ENCODE data around the gene CENPM. TPM values are rescaled to one million over a fixed set of nuclear protein-coding genes. Genes with fewer than 3 reads are reported as not detected.

Gene CENPM, protein sequence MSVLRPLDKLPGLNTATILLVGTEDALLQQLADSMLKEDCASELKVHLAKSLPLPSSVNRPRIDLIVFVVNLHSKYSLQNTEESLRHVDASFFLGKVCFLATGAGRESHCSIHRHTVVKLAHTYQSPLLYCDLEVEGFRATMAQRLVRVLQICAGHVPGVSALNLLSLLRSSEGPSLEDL
- total RNA-seq: 50.5 and 53.5 TPM in 2 replicates

DNA sequence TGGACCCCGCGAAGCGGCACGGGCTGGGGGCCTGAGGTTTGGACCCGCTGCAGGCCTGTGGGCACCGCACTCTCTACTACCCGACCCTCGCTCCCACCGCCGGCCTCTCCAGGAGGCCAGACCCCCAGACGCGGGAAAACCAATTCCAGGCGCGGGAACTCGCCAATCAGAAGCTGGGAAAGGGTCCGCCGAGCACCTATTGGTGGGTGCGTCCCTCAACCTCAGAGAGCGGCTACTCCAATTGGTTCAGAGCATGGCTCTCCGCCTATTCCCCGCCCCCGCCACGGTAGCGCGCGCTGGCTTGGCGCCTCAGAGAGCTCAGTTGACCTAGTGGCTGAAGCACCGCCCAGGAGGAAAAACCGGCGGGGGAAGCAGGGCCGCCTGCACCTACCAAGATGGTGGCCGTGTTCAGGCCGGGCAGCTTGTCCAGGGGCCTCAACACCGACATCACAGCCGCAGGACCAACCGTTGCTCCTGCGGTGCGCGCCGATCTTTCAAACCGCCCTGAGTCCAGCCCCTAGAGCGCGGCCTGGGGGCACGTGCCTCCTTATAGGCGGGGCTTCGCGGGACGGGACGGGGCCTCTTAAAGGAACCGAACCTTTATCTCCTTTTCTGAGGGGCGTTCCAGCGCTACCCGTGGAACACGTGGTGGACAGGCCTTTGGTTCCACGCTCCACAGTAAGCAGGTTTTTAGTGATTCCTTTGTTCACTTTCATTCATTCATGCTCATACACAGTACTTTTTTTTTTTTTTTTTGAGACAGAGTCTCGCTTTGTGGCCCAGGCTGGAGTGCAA, at the start of gene CENPM:
Gene CENPM, minus strand, starts transcription at position 524 of the 795 bp plus-strand sequence. Its CDS starts 76 bp downstream, at position 448.
- intact Hi-C loops (cut with micrococcal nuclease): loop anchor here (1.0 to 10.0 kb wide), 9 partner anchors 10 to 661 kb away; partner anchors contain the start of genes NAGA, NDUFA6, POLR3H and RANGAP1

DNA sequence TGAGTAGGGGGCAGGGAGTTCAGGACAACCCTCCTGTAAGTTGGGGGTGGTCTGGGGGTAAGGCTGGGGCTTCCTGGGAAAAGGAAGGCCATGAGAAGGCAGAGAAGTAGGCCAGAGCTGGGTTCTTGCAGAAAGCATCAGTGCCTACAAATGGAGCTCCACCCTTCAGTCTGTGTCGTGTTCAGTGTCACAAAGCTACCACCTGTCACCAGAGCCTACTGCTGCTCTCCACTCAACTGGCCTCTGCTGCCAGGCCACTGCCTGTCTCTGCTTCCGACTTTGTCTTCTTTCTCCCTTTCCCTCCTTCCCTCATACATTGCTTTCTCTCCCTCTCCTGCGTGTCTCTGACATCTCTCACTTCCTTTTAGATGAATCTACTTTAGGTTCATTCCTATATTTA, 48.3 kb upstream of the CENPM start:
- intact Hi-C loops (cut with micrococcal nuclease): loop anchor here (5.0 kb wide), 2 partner anchors 708 to 1192 kb away; partner anchors contain the start of genes RANGAP1 and TTLL12

DNA sequence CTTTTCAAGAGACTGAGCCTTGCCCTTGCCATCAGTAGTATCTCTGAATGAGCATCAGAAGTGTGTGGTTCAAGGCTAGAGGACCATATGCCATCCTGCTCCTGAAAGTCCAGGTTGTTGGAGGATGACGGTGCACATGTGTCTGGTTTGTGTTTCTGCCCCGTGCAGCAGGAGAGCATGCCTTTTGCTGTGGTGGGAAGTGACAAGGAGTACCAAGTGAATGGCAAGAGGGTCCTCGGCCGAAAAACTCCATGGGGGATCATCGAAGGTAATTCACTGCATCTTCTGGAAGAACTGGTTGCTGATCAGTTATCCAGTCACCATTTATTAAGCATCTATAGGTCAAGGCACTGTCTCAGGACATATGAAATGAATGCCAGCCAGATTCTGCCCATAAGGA, 45.5 kb upstream of the CENPM start:
- intact Hi-C loops (cut with micrococcal nuclease): no loop called here

DNA sequence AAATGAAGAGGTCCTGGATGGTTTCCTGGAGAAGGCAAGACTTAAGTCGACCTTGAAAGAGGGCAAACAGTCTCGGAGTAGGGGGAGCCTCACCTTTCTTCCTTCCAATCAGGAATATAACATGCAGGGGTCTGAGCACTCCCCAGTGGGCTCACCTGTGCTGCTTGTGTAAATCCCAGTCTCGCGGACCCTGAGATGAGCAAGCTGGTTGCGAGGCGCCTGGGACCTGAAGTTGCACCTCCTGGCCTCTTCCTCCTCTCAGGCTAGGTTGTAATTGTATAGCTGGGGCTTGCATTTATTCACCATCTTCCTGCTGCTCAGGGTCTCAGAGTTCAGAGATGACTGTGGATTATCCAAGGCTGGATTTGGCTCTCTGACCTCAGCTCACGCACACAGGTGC, 44.2 kb upstream of the CENPM start:
- intact Hi-C loops (cut with micrococcal nuclease): no loop called here

DNA sequence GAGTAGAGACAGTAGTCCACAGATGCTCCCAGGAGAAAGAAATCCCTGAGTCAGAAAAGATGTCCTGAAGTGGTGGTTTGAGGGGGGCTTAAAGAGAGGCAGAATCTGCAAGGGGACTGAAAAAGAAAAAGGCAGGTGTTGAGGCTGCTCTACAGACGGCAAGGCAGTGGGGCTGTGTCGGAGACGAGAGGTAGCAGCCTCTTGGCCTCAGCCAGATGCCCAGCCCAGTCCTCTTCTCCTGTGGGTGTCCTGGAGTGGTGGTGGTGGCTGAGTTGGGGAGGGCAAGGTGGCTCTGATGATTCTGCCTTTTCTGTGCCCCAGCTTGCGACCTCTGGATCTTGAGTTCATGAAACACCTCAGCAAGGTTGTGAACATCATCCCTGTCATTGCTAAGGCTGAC, 42.3 kb upstream of the CENPM start:
- intact Hi-C loops (cut with micrococcal nuclease): no loop called here

DNA sequence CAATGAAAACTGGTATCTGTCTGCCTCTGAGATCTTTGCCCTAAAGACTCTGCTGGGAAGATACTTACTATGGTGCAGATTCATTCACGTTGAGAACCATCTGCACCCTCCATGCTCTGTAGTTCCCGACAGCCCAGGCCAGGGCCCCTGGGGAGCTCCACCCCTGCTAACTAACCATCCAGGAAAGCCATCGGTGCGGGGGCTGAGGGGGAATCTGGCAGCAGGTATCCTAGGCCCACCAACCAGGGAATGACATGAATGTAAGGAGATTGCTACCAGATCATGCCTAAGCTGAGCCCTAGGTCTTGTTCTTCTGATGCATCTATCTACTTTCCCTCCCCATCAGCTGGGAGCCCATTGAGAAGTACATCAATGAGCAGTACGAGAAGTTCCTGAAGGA, 40.3 kb upstream of the CENPM start:
- intact Hi-C loops (cut with micrococcal nuclease): no loop called here

DNA sequence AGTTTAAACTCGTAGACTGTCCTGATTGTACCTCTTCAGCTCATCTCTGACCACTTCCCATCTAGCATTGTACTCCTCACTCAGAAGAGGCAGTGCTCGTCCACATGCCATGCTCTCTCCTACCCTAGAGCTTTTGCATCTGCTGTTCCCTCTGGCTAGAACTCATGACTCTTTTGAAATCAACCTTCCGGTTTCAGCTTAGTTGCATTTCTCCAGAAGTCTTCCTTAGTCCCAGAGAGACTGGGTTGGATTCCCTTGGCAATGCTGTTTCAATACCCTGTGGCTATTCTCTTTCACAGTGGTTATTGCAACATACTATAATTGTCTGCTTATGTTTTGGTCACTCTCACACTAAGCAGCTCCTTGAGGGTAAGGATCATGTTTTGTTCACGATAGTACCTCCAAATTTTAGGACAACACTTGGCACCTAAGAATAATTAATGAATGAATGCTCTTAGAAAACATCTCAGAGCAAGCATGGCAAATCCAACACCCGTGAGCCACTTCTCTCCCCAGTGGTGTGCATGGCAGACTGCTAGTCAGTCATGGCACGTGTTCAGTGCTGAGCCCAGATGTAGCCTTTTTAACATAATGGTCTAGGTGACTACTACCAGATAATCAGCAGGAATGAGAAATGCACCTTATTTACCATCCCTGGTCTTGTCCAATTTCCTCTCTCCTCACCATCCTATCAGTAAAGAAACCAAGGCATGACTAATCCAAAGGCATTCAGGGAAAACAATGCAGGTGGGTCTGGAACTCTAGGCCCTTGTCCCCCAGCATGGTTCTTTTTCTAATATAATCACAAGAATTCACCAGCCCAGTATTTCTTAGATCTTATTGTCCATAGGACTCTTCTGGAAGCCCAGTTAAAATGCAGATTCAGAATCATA, 36.8 kb upstream of the CENPM start:
- intact Hi-C loops (cut with micrococcal nuclease): no loop called here

DNA sequence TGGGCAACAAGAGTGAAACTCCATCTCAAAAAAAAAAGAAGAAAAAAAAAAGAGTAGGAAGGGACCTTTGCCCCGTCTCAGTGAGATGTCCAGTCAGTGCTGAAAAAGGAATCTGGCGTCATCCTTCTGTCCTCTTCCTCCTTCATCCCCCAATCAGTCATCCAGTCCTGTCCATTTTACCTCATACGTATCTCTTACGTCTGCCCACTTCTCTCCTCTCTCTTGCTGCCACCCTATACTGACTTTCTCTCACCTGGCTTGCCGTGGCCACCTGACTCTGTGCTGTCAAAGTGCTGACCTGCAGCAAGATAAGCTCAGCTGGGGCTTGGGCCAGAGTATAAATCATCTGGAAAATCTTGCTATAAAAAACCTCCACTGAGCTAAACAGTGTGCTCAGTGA, 35.9 kb upstream of the CENPM start:
- intact Hi-C loops (cut with micrococcal nuclease): no loop called here

DNA sequence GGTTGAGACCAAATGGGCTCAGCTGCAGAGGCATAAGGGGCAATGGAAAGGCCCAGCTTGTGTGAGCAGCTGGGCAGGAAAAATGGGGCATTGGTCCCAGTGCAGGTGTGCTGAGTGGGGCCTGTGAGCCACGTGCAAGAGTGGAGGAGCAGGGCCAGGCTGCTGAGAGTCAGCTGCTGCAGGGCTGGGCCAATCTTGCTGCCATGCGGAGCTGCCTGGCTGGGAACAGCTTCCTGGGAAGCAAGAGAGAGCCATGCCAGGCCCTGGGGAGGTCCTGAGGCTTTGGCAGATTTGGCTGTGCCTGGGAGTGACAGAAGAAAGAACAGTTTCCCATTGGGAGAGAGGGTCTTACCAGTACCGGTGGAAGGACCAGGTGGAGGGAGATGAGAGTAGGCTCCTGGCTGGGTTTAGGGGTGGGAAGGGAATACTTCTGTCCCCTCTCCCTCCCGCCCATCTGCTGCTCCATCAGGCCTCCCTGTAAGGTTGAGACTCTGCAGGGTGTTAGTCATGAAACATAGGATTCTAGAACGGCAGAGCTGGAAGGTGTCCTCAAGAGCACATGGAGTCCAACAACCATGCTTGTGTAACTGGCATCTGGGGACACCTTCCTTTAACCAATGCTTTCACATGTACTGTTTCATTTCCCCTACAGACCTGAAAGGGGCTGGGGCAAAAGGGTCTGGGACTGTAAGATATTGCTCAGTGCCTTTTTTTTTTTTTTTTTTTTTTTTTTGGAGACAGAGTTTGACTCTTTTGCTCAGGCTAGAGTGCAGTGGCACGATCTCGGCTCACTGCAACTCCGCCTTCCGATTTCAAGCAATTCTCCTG, 32.7 kb upstream of the CENPM start:
- intact Hi-C loops (cut with micrococcal nuclease): no loop called here

DNA sequence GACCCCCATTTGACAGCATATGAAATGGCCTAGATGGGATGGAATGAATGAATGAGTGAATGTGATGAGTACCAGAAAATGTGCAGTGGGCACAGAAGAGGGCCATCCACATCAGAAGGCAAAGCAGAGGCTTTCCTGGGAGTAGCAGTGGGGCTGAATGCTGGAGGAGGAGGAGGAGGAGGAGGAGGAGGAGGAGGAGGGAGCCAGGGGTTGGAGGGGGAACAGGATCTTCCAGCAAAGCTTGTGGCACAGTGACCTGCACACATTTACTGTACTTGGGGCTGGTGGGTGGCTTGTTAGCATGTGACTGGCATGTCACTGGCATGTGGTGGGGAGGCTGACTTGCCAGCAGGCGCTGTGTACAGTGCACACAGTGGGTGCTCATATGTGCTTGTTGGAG, 31.8 kb upstream of the CENPM start:
- intact Hi-C loops (cut with micrococcal nuclease): no loop called here

DNA sequence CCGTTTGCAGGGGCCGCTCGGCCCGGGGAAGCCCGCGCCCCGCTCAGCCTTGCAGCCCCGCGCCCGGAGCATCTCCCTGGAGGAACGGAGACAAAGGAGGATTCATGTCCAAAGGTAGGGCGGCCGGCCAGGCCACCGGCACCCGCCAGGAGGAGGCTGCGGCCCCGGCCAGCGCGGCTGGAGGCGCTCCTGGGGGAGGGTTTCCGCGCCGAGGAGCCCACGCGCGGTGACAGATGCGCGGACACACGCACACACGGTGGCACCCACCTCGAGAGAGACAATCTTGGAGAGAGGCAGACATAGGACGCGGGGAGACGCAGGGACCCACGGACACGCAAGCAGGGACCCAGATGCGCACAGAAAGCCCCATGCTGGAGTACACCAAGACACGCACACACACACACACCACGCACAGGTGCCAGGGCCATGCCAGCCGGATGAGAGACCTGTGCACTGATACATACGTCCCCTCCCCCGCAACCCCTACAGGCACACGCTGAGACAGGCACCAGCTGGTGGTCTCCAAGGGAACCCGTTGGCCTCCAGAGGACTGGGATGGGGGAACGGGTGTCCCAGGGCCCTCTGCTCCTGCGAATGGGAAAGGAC, 30.1 kb upstream of the CENPM start:
- intact Hi-C loops (cut with micrococcal nuclease): no loop called here

DNA sequence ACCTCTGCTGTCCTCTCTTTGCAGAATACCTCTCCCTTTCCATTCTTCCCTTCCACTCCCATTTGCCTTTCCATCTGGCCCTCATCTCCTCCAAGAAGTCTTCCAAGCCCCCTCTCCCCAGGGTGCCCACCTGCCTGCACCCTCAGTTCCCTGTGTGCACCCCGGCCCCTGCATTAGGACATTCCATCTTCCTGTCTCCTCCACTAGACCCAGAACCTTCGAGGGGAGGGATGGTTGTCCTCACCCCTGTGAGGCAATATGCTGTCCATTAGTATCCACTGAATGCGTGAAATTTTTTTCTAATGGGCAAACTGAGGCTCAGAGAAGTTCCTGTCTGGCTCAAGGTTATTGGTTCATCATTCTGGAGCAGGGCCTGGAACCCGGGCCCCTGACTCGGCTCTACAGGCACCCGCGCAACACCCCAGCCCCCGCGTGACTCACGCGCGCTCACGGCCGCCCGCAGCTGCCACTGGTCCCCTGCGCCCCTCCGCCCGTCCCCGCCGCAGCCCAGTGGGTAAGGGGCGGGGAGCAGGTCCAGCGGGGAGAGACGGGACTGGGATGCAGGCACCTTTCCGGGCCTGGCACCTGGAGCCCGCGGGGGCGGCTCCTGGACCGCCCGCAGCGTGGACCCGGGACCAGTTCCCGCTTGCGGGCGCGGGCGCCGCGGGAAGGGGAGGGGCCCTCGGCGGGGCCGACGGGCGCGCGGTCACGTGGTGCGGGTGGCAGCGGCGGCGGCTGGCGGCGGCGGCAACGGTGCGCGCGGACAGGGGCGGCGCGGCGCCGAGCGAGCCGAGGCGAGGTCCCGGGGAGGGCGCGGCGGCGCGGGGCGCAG, 29.3 kb upstream of the CENPM start:
- intact Hi-C loops (cut with micrococcal nuclease): no loop called here

DNA sequence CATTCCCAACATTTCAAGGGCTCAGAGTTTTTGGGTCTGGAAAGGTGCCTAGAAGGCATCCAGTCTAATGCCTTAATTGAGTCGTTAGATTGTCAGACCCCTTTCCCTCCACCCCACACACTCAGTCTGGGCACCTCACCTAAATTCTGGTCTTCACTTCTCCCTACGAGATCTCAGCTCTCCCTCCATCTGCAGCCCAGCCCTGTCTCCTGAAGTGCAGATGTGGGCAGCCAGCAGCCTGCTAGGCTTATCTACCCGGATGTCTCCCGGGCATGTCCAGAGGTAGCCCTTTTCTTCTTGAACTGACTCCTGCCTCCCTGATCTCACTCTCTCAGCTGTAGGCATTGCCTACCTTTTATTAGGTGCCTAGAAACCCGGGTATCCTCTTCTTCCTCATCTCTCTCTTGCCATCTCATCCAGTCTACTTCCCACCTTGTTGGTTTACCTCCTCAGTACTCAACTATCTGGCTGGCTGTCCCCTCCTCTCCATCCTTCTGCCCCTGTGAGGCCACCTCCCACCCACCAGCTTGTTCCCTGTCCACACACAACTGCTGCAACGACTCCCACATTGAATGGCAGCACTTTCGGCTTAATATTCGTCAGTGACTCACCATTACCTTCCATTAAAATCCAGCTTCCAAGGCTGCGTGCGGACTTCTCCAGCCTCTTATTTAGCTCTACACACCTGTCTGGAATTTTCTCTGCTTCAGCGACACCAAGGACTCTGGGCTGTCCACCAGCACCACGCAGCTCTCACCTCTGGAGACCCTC, 28.5 kb upstream of the CENPM start:
- intact Hi-C loops (cut with micrococcal nuclease): no loop called here

DNA sequence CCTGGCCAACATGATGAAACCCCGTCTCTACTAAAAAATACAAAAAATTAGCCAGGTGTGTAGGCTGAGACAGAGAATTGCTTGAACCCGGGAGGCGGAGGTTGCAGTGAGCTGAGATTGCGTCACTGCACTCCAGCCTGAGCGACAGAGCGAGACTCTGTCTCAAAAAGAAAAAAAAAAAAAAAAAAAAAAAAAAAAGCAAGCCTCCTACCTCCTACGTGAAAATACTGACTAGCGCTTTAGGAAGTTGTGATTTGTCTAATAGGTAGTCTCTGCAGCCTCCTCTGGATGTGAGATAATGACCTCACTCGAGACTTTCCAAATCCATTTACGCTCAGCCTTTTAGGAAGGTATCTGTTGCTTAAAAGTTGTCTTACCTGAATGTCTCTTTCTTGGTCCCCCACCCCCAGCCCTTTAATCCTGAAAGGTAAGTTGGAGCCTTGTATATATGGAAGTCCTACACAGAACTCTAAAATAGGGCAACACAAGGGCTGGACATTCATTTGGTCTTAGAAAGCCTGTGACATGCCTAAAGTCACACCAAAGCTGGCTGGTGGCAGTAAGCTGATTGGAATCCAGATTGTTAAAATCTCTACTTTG, 27.8 kb upstream of the CENPM start:
- intact Hi-C loops (cut with micrococcal nuclease): no loop called here

DNA sequence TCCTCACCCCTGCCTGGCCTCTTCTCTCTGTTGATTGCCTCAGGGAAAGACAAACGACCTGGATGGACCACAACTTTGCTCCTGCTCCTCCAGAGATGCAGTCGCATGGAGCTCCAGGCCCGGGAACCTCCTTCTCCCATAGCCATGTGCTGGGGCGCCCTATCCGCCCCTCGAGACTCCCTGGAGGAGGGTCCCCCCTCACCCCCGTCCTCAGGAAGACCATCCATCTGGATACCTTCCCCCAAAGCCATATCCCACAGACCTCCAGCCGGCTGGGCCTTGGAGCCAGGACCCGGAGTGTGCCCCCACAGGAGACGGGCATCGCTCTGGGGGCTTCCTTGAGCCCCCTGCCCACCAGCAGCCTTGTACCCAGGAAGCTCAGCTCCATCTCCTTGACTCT, 24.5 kb upstream of the CENPM start:
- intact Hi-C loops (cut with micrococcal nuclease): no loop called here

DNA sequence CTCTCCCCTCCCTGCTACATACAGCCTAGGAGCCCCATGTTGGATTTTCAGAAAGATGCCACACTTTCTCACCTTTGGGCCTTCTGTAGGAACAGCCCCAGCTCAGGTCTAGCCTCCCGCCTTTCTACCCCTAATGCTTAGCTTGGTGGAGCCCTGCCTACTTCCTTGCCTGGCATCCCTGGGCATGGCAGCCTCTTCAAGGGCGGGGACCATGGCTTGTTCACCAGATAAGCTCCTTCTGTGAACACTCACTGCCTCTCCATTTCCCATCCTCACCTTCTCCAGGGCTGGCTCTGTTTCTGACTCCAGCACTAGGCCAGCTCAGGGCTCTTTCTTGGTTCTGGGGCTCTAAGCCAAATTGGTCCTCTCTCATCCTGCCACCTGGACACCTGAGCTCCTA, 23.6 kb upstream of the CENPM start:
- intact Hi-C loops (cut with micrococcal nuclease): no loop called here

DNA sequence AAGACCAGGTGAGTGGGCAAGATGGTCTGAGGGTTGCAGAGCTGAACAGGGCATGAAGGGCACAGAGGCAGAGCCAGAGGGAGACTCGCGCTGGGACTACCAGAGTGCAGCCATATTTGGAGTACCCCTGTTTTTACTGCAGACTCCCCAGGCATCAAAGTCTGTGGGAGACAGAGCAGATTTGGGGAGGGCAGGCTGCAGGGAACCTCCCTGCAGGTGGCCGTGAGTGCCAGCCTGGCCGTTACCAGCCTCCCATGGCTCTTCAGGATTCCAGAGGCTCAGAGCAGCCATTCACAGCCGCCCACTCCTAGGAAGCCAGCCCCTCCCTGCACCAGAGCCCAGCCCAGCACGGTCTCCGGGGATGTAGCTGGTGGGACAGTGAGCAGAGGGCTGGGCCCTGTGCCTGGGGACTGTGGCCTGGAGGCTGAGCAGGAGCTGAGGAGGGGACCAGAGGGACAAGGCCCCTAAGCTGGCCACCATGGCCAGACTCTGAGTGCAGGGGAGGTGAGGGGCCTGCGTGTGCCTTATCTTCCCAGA, 22.2 kb upstream of the CENPM start, which contains the start of gene SEPTIN3:
Gene SEPTIN3, plus strand, starts transcription at position 334 of the 537 bp plus-strand sequence. CDS start 2,050 bp downstream, outside the sequence.
- intact Hi-C loops (cut with micrococcal nuclease): no loop called here

DNA sequence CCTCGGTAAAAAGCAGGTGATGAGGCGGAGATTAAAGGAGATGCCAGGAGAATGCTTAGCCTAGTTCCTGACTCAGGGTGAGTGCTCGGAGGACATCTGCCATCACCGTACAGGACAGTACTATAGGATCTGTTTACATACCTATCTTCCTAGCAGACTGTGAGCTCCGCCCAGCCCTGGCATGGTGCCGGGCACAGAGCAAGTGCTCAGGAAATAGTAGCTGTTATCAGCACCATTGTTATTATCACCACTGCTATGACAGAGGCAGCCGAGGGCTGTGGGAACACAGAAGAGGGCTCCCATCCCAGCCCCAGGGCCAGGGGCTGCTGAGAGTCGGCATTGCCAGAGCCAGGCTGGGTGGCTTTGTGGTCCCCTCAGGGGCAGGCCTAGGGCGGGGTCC, 21.6 kb upstream of the CENPM start:
- intact Hi-C loops (cut with micrococcal nuclease): no loop called here

Data from T-helper 1 cell treated with Interleukin-12 subunit alpha and Interleukin-12 subunit beta and Interleukin-4 antibody, amounts not matched to agents 30 ng/mL and 1 ng/mL, for 36 hours (primary cell).